Measurements from ENCODE around the gene NUDT4. TPM values are rescaled to one million over a fixed set of nuclear protein-coding genes. Genes with fewer than 3 reads are reported as not detected.
A peak's percentile ranks its signal among the peaks of the same experiment; 100 is the strongest.

NUDT4 gene
- total and polyA plus RNA-seq, 2 of the 8 experiments (the other 6 are each of a cell fraction or from before 2014, with no cell fraction given), result 17.3 to 71.7 TPM

DNA sequence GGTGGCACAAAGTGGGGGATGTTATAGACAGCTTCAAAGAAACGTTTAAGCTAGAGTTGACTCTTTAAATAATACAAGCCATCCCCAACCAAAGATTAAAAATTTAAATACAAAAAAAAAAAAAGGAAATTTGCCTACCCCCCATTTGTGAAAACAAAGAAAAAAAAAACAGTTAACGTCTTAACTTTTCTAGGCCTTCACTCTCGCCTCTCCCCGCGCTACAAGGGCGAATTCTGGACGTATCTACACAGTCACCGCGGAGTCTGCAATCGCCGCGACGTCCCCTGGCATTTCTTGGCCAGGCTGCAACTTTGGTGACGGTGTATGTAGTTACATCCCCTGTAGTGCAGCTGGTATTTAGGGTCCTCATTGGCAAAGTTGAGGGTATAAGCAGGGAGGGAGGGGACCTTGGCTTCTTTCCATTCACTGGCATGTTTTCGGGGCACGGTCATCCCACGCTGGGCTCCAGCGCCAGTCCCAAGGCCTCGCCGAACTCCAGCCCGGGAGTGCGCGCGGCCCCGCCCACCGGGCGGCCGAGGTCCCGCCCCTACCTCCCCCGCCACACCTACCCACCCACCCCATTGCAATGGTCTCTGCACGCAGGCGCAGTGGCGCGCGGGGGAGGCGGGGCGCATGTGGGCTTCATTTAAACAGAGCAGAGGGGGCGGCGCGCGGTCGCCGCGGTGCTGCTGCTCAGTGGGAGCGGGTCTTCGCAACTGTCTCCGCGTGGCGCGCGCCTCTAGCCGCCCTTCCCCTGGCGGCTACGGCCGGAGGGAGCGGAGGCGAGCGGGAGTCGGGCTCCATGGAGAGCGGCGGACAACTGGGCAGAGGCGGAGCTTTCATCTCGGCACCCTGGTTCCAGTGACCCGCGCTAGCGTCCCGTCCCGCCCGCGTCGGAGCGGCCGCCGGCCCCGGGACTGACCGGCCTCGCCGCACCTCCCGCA is at the start of gene NUDT4 (continued):
- TF ChIP-seq PHF8 (conservative IDR thresholded peaks at IDR 0.05; ENCODE audit: low read depth, low read length), result peak; percentile 40
- TF ChIP-seq ZNF274 (IDR thresholded peaks at IDR 0.05; ENCODE audit: borderline replicate concordance, extremely low read depth, low read length), result no peak
- TF ChIP-seq, protein P1, sequence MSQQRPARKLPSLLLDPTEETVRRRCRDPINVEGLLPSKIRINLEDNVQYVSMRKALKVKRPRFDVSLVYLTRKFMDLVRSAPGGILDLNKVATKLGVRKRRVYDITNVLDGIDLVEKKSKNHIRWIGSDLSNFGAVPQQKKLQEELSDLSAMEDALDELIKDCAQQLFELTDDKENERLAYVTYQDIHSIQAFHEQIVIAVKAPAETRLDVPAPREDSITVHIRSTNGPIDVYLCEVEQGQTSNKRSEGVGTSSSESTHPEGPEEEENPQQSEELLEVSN (IDR thresholded peaks at IDR 0.05), result no peak; the same call in 1 of the 2 replicates
- TF ChIP-seq CBX5 (IDR thresholded peaks at IDR 0.05; ENCODE audit: low read depth, low read length), result no peak
- TF ChIP-seq POU5F1 (IDR thresholded peaks at IDR 0.05; ENCODE audit: low read depth, low read length), result no peak
- TF ChIP-seq CTBP2 (IDR thresholded peaks at IDR 0.05; ENCODE audit: borderline replicate concordance, insufficient read depth, insufficient read length, low read length), result no peak
- peak; percentile 51 for TF ChIP-seq NRF1 (IDR thresholded peaks at IDR 0.05; ENCODE audit: low read depth, low read length)
- no peak for TF ChIP-seq FOSL1 (IDR thresholded peaks at IDR 0.05; ENCODE audit: insufficient read depth, low read depth, low read length)
- no peak for TF ChIP-seq RFX5 (IDR thresholded peaks at IDR 0.05; ENCODE audit: borderline replicate concordance, low read depth, low read length)
- no peak for TF ChIP-seq TAF7 (optimal IDR thresholded peaks at IDR 0.05; ENCODE audit: borderline replicate concordance, low read depth, low read length)
- TF ChIP-seq, protein P2, sequence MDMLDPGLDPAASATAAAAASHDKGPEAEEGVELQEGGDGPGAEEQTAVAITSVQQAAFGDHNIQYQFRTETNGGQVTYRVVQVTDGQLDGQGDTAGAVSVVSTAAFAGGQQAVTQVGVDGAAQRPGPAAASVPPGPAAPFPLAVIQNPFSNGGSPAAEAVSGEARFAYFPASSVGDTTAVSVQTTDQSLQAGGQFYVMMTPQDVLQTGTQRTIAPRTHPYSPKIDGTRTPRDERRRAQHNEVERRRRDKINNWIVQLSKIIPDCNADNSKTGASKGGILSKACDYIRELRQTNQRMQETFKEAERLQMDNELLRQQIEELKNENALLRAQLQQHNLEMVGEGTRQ (IDR thresholded peaks at IDR 0.05; ENCODE audit: low read length), result no peak
- TF ChIP-seq POLR2A (IDR thresholded peaks at IDR 0.05; ENCODE audit: control extremely low read depth in 1 of 2, low read depth in 2 of 2, low read length in 2 of 2), result peak; percentile 42 to 83
- TF ChIP-seq NANOG (IDR thresholded peaks at IDR 0.05; ENCODE audit: insufficient read depth, low read depth, low read length, poor library complexity, severe bottlenecking), result peak; percentile 3
- TF ChIP-seq RBBP5 (IDR thresholded peaks at IDR 0.05; ENCODE audit: borderline replicate concordance, low read depth, low read length), result 0 out of 2 replicates have a peak, but pooled peaks have one; percentile 51
- TF ChIP-seq ASH2L (IDR thresholded peaks at IDR 0.05; ENCODE audit: low read length), result peak; percentile 22
- peak in 1 of 2 experiments; percentile 56; a peak in 1 of 4 replicates for TF ChIP-seq SIN3A (conservative IDR thresholded peaks at IDR 0.05 in 1 of 2, IDR thresholded peaks at IDR 0.05 in 1 of 2; ENCODE audit: low read depth in 1 of 2, low read length in 2 of 2)
- no peak for TF ChIP-seq YY1 (IDR thresholded peaks at IDR 0.05; ENCODE audit: low read depth, low read length)
- TF ChIP-seq SIRT6 (IDR thresholded peaks at IDR 0.05; ENCODE audit: low read length), result no peak
- no peak for TF ChIP-seq RAD21 (IDR thresholded peaks at IDR 0.05 in 1 of 2, conservative IDR thresholded peaks at IDR 0.05 in 1 of 2; ENCODE audit: low read depth in 2 of 2, low read length in 2 of 2)
- TF ChIP-seq TEAD4 (IDR thresholded peaks at IDR 0.05; ENCODE audit: low read depth, low read length), result peak; percentile 45; the same call in 1 of the 2 replicates
- no peak for TF ChIP-seq KDM5A (IDR thresholded peaks at IDR 0.05; ENCODE audit: low read length)

Data from H1 (cell line).